ENCODE measurements around the gene RASSF4. TPM values are rescaled to one million over a fixed set of nuclear protein-coding genes. Genes with fewer than 3 reads are reported as not detected.
A peak's percentile ranks its signal among the peaks of the same experiment; 100 is the strongest.

RASSF4 gene
- total and polyA plus RNA-seq, 4 donors = 19.5 to 55.4 (median 41.6) TPM

DNA sequence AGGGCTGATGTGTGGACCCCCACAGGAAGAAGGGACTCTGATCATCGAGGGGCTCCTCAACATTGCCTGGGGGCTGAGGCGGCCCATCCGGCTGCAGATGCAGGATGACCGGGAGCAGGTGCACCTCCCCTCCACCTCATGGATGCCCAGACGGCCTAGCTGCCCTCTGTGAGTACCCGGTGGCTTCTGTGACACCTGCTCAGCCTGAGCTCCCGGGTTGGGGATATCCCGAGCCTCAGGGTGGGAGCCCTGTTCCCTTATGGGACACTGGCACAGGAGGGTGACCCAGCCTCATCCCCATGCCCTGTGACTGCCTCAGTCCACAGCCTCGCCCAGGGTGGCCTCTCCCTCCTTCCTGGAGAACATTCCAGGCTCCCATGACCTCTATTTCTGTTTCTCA, 22.9 kb downstream of the RASSF4 start:
- Histone ChIP-seq H3K27me3 (ENCODE audit: control insufficient read depth in 3 of 3, insufficient read depth in 3 of 3, low read length in 2 of 3) (no peaks in the 10 kb centered on the region), H3K9me3 (ENCODE audit: control insufficient read depth in 4 of 4, insufficient read depth in 3 of 4, low read length in 3 of 4) (no peaks in the 10 kb centered on the region), H3K4me1 (ENCODE audit: control insufficient read depth in 5 of 5, insufficient read depth in 5 of 5, low read length in 5 of 5) (peaks cover 5 to 52% (median 25%) of the 10 kb centered on the region in 5 donors), H3K27ac (ENCODE audit: low read depth in 1 of 2, low read length in 1 of 2) (peak overlapping the region; percentile 15 to 97), H3K9ac (ENCODE audit: insufficient read depth in 1 of 2, low read length in 2 of 2) (no peak overlapping the region), H3K36me3 (ENCODE audit: control insufficient read depth in 4 of 4, insufficient read depth in 4 of 4, low read length in 4 of 4) (peaks cover 0 to 11% (median 0%) of the 10 kb centered on the region in 4 donors), H3K4me3 (no peak overlapping the region)
- 91 to 98% methylated on average over 9 of the region's 9 CpGs for WGBS, 2 donors
- DNase-seq = no peak
- ATAC-seq (ENCODE audit: insufficient read depth, low FRiP score) = no peak
- TF ChIP-seq, protein P1, sequence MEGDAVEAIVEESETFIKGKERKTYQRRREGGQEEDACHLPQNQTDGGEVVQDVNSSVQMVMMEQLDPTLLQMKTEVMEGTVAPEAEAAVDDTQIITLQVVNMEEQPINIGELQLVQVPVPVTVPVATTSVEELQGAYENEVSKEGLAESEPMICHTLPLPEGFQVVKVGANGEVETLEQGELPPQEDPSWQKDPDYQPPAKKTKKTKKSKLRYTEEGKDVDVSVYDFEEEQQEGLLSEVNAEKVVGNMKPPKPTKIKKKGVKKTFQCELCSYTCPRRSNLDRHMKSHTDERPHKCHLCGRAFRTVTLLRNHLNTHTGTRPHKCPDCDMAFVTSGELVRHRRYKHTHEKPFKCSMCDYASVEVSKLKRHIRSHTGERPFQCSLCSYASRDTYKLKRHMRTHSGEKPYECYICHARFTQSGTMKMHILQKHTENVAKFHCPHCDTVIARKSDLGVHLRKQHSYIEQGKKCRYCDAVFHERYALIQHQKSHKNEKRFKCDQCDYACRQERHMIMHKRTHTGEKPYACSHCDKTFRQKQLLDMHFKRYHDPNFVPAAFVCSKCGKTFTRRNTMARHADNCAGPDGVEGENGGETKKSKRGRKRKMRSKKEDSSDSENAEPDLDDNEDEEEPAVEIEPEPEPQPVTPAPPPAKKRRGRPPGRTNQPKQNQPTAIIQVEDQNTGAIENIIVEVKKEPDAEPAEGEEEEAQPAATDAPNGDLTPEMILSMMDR (IDR thresholded peaks at IDR 0.05; ENCODE audit: control extremely low read depth, extremely low read depth) = no peak

DNA sequence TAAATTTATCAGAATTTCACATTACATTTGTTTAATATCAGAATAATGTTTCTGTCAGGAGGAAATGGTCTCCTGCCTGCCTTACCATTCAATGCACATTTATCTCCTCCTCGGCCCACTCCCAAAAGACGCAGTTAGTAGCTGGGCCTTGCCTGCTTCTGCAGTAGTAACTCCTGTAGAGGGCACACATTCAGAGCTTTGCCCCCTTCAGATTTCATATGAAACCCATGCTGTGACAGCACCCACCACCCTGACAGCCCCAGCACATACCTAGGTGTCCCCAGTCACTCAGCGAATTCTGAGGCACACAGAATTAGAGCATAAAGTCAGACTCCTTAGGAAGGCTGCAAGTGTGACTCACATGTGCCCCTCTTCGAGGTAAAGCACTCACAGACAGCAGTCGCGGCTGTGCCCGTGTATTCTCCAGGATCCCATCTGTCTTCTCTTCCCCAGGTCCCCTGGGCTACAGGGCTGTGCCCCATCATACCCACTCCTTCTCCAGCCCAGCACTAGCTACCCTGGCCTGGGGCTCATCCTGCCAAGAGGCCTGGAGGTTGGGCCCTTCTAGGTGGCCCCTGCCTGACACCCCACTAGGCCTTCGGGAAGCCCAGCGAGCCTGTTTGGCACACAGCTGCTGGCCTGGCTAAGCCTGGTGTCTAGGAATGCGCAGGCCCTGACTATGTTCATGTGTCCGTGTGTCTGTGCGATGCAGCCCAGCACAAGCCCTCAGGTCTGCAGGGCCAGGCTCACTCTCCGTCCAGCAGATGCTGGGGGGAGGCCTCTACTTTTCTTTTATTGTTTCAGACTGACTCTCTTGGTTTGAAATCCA, 23.7 kb downstream of the RASSF4 start:
- ATAC-seq (ENCODE audit: insufficient read depth, low FRiP score) (no peak), DNase-seq (no peak)
- TF ChIP-seq, protein P1 (IDR thresholded peaks at IDR 0.05; ENCODE audit: control extremely low read depth, extremely low read depth) = no peak
- H3K4me1 ChIP-seq (ENCODE audit: control insufficient read depth in 5 of 5, insufficient read depth in 5 of 5, low read length in 5 of 5) = peaks cover 5 to 52% (median 24%) of the 10 kb centered on the region in 5 donors
- H3K36me3 ChIP-seq (ENCODE audit: control insufficient read depth in 4 of 4, insufficient read depth in 4 of 4, low read length in 4 of 4) = peaks cover 0 to 10% (median 0%) of the 10 kb centered on the region in 4 donors
- H3K9ac ChIP-seq (ENCODE audit: insufficient read depth in 1 of 2, low read length in 2 of 2) = no peak overlapping the region
- no peaks in the 10 kb centered on the region for H3K9me3 ChIP-seq (ENCODE audit: control insufficient read depth in 4 of 4, insufficient read depth in 3 of 4, low read length in 3 of 4)
- H3K27me3 ChIP-seq (ENCODE audit: control insufficient read depth in 3 of 3, insufficient read depth in 3 of 3, low read length in 2 of 3) = no peaks in the 10 kb centered on the region
- no peak overlapping the region for H3K4me3 ChIP-seq
- no peak overlapping the region for H3K27ac ChIP-seq (ENCODE audit: low read depth in 1 of 2, low read length in 1 of 2)
- WGBS, 2 donors = 91 to 94% methylated on average over 13 of the region's 13 CpGs

DNA sequence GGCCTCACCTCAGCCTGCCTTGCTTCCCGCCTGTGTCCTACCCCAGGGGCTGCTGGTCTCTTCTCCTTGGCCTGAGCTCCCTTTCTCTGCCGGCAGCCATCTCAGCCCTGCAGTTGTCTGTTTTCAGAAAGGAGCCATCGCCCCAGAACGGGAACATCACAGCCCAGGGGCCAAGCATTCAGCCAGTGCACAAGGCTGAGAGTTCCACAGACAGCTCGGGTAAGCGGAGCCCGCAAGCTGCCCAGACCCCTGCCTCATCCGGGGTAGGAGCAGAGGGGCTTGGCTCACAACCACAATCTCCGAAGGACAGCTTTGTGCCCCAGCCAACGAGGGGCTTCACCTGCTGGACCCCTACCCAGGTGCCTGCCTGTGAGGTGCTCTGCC, 24.3 kb downstream of the RASSF4 start:
- no peaks in the 10 kb centered on the region for H3K27me3 ChIP-seq (ENCODE audit: control insufficient read depth in 3 of 3, insufficient read depth in 3 of 3, low read length in 2 of 3)
- peaks cover 0 to 10% (median 0%) of the 10 kb centered on the region in 4 donors for H3K36me3 ChIP-seq (ENCODE audit: control insufficient read depth in 4 of 4, insufficient read depth in 4 of 4, low read length in 4 of 4)
- TF ChIP-seq, protein P1 (IDR thresholded peaks at IDR 0.05; ENCODE audit: control extremely low read depth, extremely low read depth) = no peak
- no peak overlapping the region for H3K9ac ChIP-seq (ENCODE audit: insufficient read depth in 1 of 2, low read length in 2 of 2)
- WGBS, 2 donors = 87 to 88% methylated on average over 10 of the region's 10 CpGs
- ATAC-seq (ENCODE audit: insufficient read depth, low FRiP score) (no peak), DNase-seq (no peak)
- H3K9me3 ChIP-seq (ENCODE audit: control insufficient read depth in 4 of 4, insufficient read depth in 3 of 4, low read length in 3 of 4) = no peaks in the 10 kb centered on the region
- no peak overlapping the region for H3K4me3 ChIP-seq
- H3K27ac ChIP-seq (ENCODE audit: low read depth in 1 of 2, low read length in 1 of 2) = peak overlapping the region in 1 of 2 donors; percentile 53
- peaks cover 5 to 51% (median 24%) of the 10 kb centered on the region in 5 donors for H3K4me1 ChIP-seq (ENCODE audit: control insufficient read depth in 5 of 5, insufficient read depth in 5 of 5, low read length in 5 of 5)
